Endothelial cell of umbilical vein (primary cell): ENCODE data around the gene GLYATL1. TPM values are rescaled to one million over a fixed set of nuclear protein-coding genes. Genes with fewer than 3 reads are reported as not detected.

Source experiments
- BruUV-seq: library from RNA; stranded (reverse); fragments of 400-500 nt; replicated peaks from 2 replicates; lab custom pipeline; 2021; lab: Mats Ljungman, UMichigan
- CTCF ChIA-PET: fragments of 300-600, 350-600 bp; sonication (Branson Sonifier 250); formaldehyde crosslinking; loops from one replicate; lab custom pipeline; 2021; ENCODE audit warnings: antibody characterized with exemption, inconsistent platforms; lab: Charles Lee
- POLR2A ChIA-PET: fragments of 300-600, 350-600 bp; sonication (Branson Sonifier 250); formaldehyde crosslinking; loops from one replicate; lab custom pipeline; 2021; ENCODE audit warnings: antibody characterized with exemption, inconsistent platforms; lab: Charles Lee
- DNase-seq: peaks from one replicate; pipeline ENCODE4 v3.0.0-alpha.2; 2011; ENCODE audit warnings: low read depth, low spot score
- FAIRE-seq: peaks from 2 replicates; lab custom pipeline; 2011; peaks lifted over from hg19 to GRCh38; lab: Jason Lieb, UNC
- H2AFZ ChIP-seq: 2 replicates; pipeline ENCODE4 v1.6.0; 2012; ENCODE audit warnings: low read depth, low read length, control low read depth, inconsistent platforms
- H3K27ac ChIP-seq: 2 replicates; pipeline ENCODE4 v1.5.1; 2011; ENCODE audit warnings: low read depth, mild to moderate bottlenecking, control low read depth, low read length, moderate library complexity; ENCODE audit not compliant: insufficient read depth
- H3K27me3 ChIP-seq, 2 experiments: 2 replicates each; pipeline versions ENCODE4 v1.6.0 to v1.6.1; 2011; ENCODE audit warnings: low read length in 2 of 2, mixed read lengths in 1 of 2; ENCODE audit not compliant: control insufficient read depth in 2 of 2, insufficient read depth in 2 of 2
- H3K36me3 ChIP-seq, 2 experiments: 2 replicates in 1 of 2; 3 replicates in 1 of 2; pipeline ENCODE4 v1.5.1; 2011; ENCODE audit warnings: low read length in 2 of 2, mild to moderate bottlenecking in 1 of 2, moderate library complexity in 1 of 2; ENCODE audit not compliant: control insufficient read depth in 2 of 2, insufficient read depth in 2 of 2; ENCODE audit errors: extremely low read depth in 1 of 2
- H3K4me1 ChIP-seq: 3 replicates; pipeline ENCODE4 v1.5.1; 2011; ENCODE audit warnings: mild to moderate bottlenecking, low read length; ENCODE audit not compliant: control insufficient read depth, insufficient read depth; ENCODE audit errors: extremely low read depth
- H3K4me2 ChIP-seq: 2 replicates; pipeline ENCODE4 v1.6.1; 2011; ENCODE audit warnings: low read length, control low read depth, mixed read lengths; ENCODE audit not compliant: insufficient read depth
- H3K4me3 ChIP-seq, 3 experiments: fragments of 200-600 bp in 1 of 3; sonication (generic), shearing (Covaris generic) in 1 of 3; replicated peaks in 1 of 3; 2 replicates each; pipeline ENCODE4 v1.5.1; 2011 to 2016; ENCODE audit warnings: control low read depth in 3 of 3, low read length in 3 of 3, mild to moderate bottlenecking in 2 of 3, inconsistent platforms in 1 of 3, low read depth in 1 of 3, moderate library complexity in 1 of 3; ENCODE audit not compliant: insufficient read depth in 1 of 3
- H3K79me2 ChIP-seq: 2 replicates; pipeline ENCODE4 v1.6.0; 2012; ENCODE audit warnings: low read length, inconsistent platforms; ENCODE audit not compliant: control insufficient read depth, insufficient read depth
- H3K9ac ChIP-seq: replicated peaks from 2 replicates; pipeline ENCODE3; 2011; ENCODE audit warnings: low read length, control low read depth; ENCODE audit not compliant: insufficient read depth; ENCODE audit errors: extremely low read depth
- H3K9me1 ChIP-seq: replicated peaks from 3 replicates; pipeline ENCODE4 v1.6.0; 2011; ENCODE audit warnings: mild to moderate bottlenecking, low read length; ENCODE audit not compliant: control insufficient read depth, insufficient read depth; ENCODE audit errors: extremely low read depth
- H3K9me3 ChIP-seq: replicated peaks from 2 replicates; pipeline ENCODE4 v1.5.1; 2012; ENCODE audit warnings: low read length, inconsistent platforms; ENCODE audit not compliant: control insufficient read depth, insufficient read depth
- H4K20me1 ChIP-seq: replicated peaks from 2 replicates; pipeline ENCODE3; 2011; ENCODE audit warnings: mild to moderate bottlenecking, low read length; ENCODE audit not compliant: control insufficient read depth, insufficient read depth; ENCODE audit errors: extremely low read depth
- EZH2 ChIP-seq: IDR thresholded peaks from 2 replicates; pipeline ENCODE4 v1.6.1; 2012; ENCODE audit warnings: borderline replicate concordance, low read depth, mild to moderate bottlenecking, moderate library complexity, low read length, inconsistent platforms; ENCODE audit not compliant: severe bottlenecking
- FOS ChIP-seq: IDR thresholded peaks from 2 replicates; pipeline ENCODE4 v1.6.1; 2011; ENCODE audit warnings: mild to moderate bottlenecking, low read length, moderate library complexity, borderline replicate concordance; ENCODE audit not compliant: insufficient read depth
- GATA2 ChIP-seq: IDR thresholded peaks from 2 replicates; pipeline ENCODE4 v1.7.0; 2011; ENCODE audit warnings: low read depth, mild to moderate bottlenecking, moderate library complexity, mixed read lengths, low read length; ENCODE audit not compliant: insufficient read length, insufficient read depth
- JUN ChIP-seq: IDR thresholded peaks from 2 replicates; pipeline ENCODE4 v1.6.1; 2011; ENCODE audit warnings: borderline replicate concordance, low read depth; ENCODE audit not compliant: insufficient read length, insufficient read depth
- MYC ChIP-seq: IDR thresholded peaks from one replicate; pipeline ENCODE4 v1.6.1; 2011; ENCODE audit warnings: mild to moderate bottlenecking, low read depth, low read length
- POLR2A ChIP-seq: IDR thresholded peaks from 2 replicates; pipeline ENCODE4 v1.6.1; 2012; ENCODE audit warnings: low read depth, mild to moderate bottlenecking, control low read depth, low read length
- POLR2AphosphoS5 ChIP-seq: IDR thresholded peaks from 2 replicates; pipeline ENCODE4 v1.6.1; 2012; ENCODE audit warnings: low read depth, mild to moderate bottlenecking, control low read depth, low read length, moderate library complexity; ENCODE audit not compliant: insufficient read depth
- dilution Hi-C: fragments of 300-500 bp; cut with MboI; formaldehyde crosslinking; loops from one replicate; pipeline ENCODE4 v1.15.0; 2019; ENCODE audit warnings: low sequenced_read_pairs; ENCODE audit not compliant: extremely low pct_ligation_motif_present
- intact Hi-C: fragments of 100-400 bp; cut with micrococcal nuclease; formaldehyde crosslinking; loops from one replicate; pipeline ENCODE4 v1.10.0; 2022
- polyA plus RNA-seq, 4 experiments: library from polyadenylated mRNA; depleted of rRNA in 3 of 4; stranded (reverse) in 3 of 4; unstranded in 1 of 4; fragments of >200 nt; gene quantifications; 2 replicates each; pipeline versions ENCODE4 v1.2.1 to v1.2.3, GENCODE V29; 2011 to 2012; ENCODE audit warnings: missing spikeins in 1 of 4
- total RNA-seq: library from RNA; stranded (reverse); gene quantifications from 2 replicates; pipeline ENCODE4 v1.2.3, GENCODE V29; 2021
- TF ChIP-seq, protein P1 (sequence below): IDR thresholded peaks from 2 replicates; pipeline ENCODE4 v1.6.1; 2011; ENCODE audit not compliant: insufficient read depth, insufficient read length
- TF ChIP-seq, protein P2 (sequence below), 2 donors: IDR thresholded peaks; 1 replicate in 1 of 2; 2 replicates in 1 of 2; pipeline ENCODE4 v1.5.1; 2011; ENCODE audit warnings: low read length in 2 of 2, mild to moderate bottlenecking in 2 of 2, moderate library complexity in 2 of 2, control low read depth in 1 of 2, inconsistent platforms in 1 of 2, low read depth in 1 of 2; ENCODE audit not compliant: insufficient read depth in 1 of 2; ENCODE audit errors: extremely low read depth in 1 of 2

GLYATL1 gene
- total and polyA plus RNA-seq, 2 donors (not counting 3 experiments of a cell fraction or from before 2014, with no cell fraction given): not detected

DNA sequence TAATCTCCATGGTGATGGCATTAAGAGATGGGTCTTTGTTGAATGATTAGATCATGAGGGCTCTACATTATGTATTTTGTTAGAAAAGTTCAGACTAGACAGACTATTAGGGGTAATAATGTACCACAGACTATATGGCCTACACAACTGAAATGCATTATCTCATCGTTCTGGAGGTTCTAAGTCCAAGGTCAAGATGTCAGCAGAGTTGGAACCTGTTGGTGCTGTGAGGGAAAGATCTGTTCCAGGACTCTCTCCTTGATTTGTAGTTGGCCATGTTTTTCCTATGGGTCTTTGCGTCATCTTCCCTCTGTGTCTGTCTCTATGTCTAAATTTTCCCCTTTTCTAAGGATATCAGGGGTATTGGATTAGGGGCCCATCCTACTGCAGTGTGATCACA lies 8.4 kb upstream of the GLYATL1 start:
- dilution Hi-C loops (no loop called here), intact Hi-C loops (no loop called here)
- FAIRE-seq (no peak), DNase-seq (no peak)
- Histone ChIP-seq H3K27me3 (peaks cover 1 to 3% of the 10 kb centered on the region in 2 experiments), H3K9me3 (no peaks in the 10 kb centered on the region), H3K4me1 (no peaks in the 10 kb centered on the region), H3K9me1 (no peaks in the 10 kb centered on the region), H4K20me1 (no peaks in the 10 kb centered on the region), H3K4me3 (no peak overlapping the region), H3K27ac (no peak overlapping the region), H3K36me3 (no peaks in the 10 kb centered on the region), H3K79me2 (no peaks in the 10 kb centered on the region), H3K4me2 (no peak overlapping the region), H3K9ac (no peak overlapping the region), H2AFZ (no peak overlapping the region)
- ChIA-PET CTCF (no interaction called here), POLR2A (no interaction called here)
- BruUV-seq: no TSS peak
- TF ChIP-seq, protein P1, sequence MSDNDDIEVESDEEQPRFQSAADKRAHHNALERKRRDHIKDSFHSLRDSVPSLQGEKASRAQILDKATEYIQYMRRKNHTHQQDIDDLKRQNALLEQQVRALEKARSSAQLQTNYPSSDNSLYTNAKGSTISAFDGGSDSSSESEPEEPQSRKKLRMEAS: no peak
- TF ChIP-seq JUN (no peak), POLR2AphosphoS5 (no peak), EZH2 (no peak), GATA2 (no peak), POLR2A (no peak), FOS (no peak), MYC (no peak)
- TF ChIP-seq, protein P2, sequence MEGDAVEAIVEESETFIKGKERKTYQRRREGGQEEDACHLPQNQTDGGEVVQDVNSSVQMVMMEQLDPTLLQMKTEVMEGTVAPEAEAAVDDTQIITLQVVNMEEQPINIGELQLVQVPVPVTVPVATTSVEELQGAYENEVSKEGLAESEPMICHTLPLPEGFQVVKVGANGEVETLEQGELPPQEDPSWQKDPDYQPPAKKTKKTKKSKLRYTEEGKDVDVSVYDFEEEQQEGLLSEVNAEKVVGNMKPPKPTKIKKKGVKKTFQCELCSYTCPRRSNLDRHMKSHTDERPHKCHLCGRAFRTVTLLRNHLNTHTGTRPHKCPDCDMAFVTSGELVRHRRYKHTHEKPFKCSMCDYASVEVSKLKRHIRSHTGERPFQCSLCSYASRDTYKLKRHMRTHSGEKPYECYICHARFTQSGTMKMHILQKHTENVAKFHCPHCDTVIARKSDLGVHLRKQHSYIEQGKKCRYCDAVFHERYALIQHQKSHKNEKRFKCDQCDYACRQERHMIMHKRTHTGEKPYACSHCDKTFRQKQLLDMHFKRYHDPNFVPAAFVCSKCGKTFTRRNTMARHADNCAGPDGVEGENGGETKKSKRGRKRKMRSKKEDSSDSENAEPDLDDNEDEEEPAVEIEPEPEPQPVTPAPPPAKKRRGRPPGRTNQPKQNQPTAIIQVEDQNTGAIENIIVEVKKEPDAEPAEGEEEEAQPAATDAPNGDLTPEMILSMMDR (IDR thresholded peaks at IDR 0.05; ENCODE audit: extremely low read depth in 1 of 2, insufficient read depth in 1 of 2, low read depth in 1 of 2, low read length in 2 of 2): no peak
